A172 (cell line): Measurements from ENCODE around the gene CCNY. TPM values are rescaled to one million over a fixed set of nuclear protein-coding genes. Genes with fewer than 3 reads are reported as not detected.
"Not testable (repeated sequence)": the region's sequence is repeated elsewhere in the genome, so short reads cannot be mapped to it uniquely, and the experiment has no call there.

Source experiments
- DNase-seq: peaks from one replicate; pipeline ENCODE4 v3.0.0-alpha.2; 2015; ENCODE audit warnings: low spot score
- total RNA-seq: library from RNA; depleted of rRNA; stranded (reverse); fragments of >200 nt; shearing (Covaris generic); gene quantifications from 2 replicates; pipeline ENCODE4 v1.2.3, GENCODE V29; 2014

The CCNY gene
- total RNA-seq, 1 experiment from 2014 or later: 49.9 TPM

DNA sequence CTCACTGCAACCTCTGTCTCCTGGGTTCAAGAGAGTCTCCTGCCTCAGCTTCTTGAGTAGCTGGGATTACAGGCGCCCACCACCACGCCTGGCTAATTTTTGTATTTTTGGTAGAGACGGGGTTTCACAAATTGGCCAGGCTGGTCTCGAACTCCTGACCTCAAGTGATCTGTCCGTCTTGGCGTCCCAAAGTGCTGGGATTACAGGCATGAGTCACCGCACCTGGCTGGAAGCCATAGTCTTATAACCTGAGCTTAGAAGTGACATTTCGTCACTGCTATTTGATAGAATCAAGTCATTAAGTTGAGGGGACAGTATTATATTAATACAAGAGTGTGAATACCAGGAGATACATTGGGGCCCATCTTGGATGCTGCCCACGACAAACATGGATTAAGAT is 17.9 kb downstream of the CCNY start:
- not testable (repeated sequence) for DNase-seq

DNA sequence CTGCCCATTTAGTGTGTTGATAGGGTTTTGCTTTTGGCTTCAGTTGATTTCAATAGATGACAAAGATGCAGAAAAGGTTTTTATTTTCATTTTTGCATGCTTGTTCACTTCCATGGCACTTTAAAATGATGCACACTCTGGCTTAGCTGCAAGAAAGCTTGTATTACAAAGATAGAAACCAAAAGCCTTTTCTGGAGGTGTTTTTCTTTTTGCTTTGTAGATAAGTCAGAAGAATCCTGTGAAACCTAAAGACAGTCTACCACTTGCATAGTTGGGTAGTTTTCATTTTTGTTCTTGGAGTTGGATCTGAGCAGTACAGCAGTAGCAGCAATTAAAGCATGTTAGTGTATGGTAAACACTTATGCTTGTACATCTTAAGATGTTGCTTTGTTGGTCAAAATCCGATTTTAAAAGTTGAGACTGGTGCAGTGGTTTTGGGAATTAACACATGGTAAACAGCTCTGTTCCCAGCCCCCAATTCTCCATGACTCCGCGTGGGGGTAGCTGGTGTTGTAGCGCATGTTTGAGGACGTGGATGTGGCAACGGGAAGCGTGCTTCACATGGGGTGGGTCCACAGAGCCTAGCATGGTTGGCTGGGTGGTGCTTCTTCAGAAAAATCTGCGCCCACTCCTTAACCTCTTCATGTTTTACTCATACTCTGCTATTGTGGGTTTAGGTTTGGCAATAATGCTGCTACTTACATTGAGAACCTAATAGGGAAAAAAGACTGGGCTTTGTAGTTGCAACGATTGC is 19.8 kb downstream of the CCNY start:
- no peak for DNase-seq

DNA sequence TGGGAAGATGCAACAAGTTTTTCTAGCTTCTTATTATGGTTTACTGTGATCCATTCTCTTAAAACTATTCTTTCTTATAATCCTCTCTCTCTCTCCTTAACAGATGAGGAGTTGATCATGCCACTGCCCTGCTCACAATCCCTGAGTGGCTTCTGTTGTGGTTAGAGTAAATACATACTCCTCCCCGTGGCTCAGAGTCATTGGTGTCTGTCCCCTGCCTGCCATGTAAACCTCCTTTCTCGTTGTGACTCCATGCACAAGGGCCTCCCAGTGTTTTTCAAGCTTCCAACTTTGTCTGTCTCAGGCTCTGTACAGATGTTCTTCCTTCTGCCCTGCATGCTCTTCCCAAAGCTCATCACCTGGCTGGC is 20.4 kb downstream of the CCNY start:
- no peak for DNase-seq

GRCh38 chr10:35359056-35359455 is 22.7 kb downstream of the CCNY start:
- no peak for DNase-seq

DNA sequence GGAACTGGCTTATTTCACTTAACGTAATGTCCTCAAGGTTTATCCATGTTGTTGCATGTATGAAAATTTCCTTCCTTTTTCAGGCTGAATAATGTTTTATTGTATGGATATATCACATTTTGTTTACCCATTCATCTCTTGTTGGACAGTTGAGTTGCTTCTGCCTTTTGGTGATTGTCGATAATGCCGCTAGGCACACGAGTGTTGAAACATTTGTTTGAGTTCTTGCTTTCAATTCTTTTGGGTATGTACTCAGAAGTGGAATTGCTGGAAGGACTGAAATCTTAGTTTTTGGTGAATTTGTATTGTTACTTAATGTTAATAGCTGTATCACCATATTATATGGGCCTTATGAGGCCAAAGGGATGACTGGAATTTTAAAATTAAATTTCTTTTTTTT is 23.6 kb downstream of the CCNY start:
- no peak for DNase-seq

DNA sequence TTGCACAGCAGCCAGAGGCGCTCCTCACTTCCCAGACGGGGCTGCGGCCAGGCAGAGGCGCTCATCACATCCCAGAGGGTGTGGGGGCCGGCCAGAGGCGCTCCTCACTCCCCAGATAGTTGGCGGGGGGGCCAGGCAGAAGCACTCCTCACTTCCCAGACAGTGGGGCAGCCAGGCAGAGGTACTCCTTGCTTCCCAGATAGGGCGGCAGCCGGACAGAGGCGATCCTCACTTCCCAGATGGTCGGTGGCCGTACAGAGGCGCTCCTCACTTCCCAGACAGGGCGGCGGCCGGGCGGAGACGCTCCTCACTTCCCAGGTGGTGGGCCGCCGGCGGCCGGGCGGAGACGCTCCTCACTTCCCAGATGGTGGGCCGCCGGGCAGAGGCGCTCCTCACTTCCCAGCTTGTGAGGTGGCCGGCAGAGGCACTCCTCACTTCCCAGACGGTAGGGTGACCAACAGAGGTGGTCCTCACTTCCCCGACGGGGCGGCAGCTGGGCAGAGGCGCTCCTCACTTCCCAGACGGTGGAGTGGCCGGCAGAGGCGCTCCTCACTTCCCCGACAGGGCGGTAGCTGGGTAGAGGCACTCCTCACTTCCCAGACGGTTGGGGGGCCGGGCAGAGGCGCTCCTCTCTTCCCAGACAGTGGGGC is 26.5 kb downstream of the CCNY start:
- DNase-seq: no peak

GRCh38 chr10:35363587-35363986 is 27.3 kb downstream of the CCNY start:
- DNase-seq: no peak

- no peak for DNase-seq
These were observed 28.5 kb downstream of the CCNY start for GRCh38 chr10:35364808-35365207.

GRCh38 chr10:35365994-35366393 is 29.7 kb downstream of the CCNY start:
- DNase-seq: no peak

- no peak for DNase-seq
These were observed 31.0 kb downstream of the CCNY start for GRCh38 chr10:35367107-35367859.

GRCh38 chr10:35367982-35368381 is 31.7 kb downstream of the CCNY start:
- no peak for DNase-seq

GRCh38 chr10:35368485-35369048 is 32.3 kb downstream of the CCNY start:
- no peak for DNase-seq

DNA sequence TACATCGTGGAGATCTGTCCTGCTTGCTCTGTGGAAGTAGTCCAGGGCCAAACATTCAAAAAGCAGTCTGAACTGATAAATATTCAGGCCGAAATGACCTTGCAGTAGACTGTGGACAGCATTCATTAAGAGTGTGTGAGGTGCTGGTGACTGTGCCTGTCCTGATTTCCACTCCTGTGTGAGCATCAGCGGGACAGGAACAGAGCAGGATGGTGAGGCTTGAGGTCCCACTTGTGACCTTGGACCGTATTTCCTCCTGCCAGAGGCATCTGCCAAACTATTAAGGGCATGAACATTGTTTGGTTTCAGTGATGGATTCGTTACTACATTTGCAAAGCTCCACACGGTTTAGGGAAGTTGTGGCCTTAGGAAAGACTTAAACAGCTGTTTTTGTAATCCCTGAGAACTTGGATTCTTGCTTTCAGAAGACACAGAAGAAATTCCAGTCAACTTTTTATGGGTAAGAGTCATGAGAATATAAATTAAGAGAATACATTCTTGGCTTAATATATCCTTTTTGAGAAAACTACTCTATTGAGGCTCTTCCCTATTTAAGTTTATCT is 32.8 kb downstream of the CCNY start:
- no peak for DNase-seq

- DNase-seq: no peak
These were observed 35.4 kb downstream of the CCNY start for GRCh38 chr10:35371731-35372130.

GRCh38 chr10:35372329-35372728 is 36.0 kb downstream of the CCNY start:
- DNase-seq: no peak

- no peak for DNase-seq
These were observed 38.9 kb downstream of the CCNY start for GRCh38 chr10:35375091-35375765.

DNA sequence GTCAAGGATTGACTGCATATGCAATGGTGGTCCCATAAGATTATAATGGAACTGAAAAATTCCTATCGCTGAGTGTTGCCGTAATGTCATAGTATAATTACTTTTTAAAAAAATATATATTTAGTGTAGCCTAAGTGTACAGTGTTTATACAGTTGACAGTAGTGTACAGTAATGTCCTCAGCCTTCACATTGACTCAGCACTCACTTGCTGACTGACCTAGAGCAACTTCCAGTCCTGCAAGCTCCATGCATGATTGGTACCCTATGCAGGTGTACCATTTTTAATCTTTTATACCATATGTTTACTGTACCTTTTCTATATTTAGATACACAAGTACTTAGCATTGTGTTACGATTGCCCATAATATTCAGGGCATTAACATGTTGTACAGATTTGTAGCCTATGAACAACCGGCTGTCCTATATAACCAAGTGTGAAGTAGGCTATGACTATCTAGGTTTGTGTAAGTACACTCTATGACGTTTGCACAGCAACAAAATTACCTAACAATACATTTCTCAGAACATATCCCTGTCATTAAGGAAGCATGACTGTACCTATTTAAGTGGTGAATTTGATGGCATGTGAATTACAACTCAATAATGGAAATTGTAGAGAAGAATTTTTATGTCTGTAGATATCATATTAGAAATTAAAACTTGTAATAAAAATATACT is 40.9 kb downstream of the CCNY start:
- DNase-seq: no peak

DNA sequence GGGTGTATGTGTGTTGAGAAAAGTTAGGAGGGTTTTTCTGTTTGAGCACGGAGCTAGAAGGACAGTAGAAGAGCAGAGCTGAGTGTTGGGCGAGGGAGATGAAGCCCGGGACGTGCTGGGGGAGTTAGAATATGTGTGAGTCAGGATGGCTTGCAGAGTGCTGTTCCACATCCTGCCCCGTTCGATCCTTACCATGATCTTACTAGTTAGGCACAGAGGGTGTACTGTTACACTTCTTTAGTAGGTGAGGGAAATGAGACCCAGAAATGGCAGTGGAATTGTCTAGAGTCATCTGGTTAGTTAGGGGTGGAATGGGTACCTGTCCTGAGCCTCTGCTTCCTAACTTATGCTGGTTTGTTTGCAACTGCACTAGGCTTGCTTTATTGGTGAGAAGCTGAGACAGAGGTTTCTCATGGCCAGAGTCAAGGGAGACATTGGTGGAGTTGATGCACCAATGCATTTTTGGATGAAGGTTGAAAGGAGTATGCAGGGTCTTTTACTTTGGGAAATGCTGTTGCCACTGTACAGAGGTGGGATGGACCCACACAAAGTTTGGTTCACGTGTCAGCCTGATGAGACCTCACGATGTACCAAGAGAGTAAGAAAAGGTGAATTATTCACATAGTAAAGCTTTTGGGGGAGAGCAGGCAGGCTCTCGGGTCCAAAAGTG is 42.4 kb downstream of the CCNY start:
- no peak for DNase-seq

DNA sequence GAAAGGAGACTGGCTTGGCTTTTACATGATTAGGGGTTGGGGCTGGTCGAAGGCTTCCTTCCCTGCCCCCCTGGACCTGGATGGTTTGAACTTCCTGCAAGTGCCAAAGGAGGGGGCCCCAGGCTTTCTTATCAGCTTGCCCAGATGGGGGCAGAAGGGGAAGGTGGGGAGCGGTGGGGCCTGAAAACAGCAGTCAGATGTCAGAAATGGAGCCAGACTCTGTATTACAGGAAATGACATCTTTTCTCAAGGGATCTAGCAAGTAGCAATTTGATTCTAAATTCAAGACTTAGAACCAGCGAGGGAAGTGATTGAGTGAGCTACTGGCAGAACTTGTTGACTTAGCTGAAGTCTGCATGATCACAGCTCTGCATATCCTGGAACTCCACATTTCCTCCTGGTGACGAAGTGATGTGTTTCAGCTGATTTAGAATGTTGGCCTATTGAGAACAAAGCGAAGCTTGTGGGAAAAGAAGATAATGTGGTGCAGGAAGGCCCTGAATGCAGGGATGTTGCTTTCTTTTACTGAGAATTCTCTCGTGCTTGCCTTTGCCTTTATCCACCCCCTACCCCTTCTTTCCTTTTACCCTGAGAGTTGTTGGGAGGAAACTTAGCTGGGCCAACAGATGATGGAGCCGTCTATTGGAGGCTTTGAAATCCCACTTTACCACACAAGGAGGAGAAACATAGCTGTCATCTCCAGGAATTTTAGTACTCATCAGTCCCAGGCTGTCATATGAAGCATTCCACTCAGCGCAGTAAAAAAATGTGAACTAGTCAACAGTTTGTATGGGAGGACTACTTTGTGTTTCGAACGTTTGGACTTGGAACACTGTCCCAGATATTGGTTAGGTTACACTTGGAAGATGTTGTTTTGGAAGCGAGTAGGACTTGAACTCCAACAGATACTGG is 43.2 kb downstream of the CCNY start:
- no peak for DNase-seq
